SK-N-DZ (cell line): ENCODE results near the gene ETFRF1.

Source experiments
- DNase-seq: peaks from one replicate; pipeline ENCODE4 v3.0.0-alpha.2; 2015; ENCODE audit warnings: low spot score

ETFRF1 gene

DNA sequence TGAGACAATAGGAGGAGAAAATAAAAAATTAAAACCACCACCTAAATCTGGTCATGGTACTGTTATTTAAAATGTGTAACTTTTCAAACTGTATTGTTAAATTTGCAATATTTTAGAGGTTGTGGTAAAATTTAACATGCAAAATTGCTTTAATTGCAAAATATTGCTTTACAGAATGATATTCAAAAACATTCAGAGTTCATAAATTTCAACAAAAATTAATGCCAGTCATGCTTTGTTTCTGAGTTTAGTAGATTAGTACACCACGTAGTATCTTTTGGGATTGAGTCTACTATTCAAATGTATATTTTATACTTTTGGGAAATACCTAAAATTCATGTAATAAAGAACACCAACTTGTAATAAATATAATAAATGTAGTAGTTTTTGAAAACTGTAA, 18.3 kb downstream of the ETFRF1 start:
- no peak for DNase-seq

DNA sequence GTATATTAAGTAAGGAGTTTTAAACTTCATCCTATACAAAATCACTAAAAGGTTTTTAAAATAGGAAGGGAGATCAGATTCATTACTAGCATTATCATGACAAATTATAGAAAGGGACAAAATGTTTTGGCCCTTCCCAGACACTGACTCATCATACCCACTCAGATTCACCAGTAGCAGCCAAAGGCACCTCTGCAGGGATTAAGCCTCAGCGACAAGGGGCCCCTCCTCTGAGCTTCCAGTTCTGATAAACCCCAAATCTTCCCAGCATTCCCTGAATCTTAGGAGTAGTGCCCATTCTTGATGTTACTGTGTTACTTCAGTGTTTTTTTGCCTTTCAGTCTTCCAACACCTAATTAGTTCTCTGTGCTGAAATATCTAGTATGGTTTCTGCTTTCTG, 41.2 kb downstream of the ETFRF1 start:
- DNase-seq = no peak

DNA sequence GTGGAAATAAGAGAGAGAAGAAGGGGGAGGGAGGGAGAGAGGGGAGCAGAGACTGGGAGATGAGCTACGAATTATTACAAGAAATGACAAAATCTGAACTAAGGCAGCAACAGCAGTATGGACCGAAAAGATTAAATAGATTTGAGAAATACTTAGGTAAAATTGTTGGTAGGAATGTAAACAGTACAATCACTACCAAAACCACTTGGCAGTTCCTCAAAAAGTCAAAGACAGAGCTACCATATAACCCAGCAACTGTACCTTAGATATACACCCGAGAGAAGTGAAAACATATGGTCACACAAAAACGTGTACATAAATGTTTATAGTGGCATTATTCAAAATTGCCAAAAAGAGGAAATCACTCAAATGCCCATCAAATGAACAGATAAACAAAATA, 41.6 kb downstream of the ETFRF1 start:
- DNase-seq = no peak

DNA sequence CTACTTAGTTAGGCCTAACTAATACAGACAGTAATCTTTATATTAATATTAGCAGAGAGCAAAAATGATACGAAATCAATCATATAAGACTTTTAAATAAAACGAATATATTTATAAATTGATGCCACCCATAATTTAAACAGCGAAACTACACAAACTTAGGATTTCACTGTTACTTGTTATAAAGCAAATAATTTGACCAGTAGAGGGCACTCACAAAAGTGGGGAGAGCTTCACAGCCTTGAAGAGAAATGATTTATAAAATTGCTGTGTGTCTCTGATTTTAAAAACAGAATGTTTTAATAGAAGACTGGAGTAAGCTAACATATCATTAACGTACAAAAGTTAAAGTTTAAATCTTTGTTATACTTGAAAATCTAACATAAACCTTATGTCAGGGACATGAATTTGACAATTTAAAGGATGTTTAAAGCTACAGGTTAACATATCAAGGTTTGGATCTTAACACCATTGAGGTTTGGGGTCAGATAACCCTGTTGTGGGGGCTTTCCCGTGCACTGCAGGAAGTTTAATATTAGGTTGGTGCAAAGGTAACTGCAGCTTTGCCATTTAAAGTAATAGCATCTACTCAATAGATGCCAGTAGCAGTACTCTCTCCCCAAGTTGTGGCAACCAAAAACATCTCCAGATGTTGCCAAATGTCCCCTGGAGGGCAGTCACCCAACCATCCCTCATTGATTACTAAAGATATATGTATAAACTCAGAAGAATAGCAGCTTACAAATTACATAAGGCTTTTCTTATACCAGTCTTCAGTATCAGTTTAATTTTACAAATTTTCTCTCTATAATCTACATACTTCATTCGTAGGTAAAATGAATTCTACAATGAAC, 46.4 kb downstream of the ETFRF1 start:
- DNase-seq = peak; percentile 38

DNA sequence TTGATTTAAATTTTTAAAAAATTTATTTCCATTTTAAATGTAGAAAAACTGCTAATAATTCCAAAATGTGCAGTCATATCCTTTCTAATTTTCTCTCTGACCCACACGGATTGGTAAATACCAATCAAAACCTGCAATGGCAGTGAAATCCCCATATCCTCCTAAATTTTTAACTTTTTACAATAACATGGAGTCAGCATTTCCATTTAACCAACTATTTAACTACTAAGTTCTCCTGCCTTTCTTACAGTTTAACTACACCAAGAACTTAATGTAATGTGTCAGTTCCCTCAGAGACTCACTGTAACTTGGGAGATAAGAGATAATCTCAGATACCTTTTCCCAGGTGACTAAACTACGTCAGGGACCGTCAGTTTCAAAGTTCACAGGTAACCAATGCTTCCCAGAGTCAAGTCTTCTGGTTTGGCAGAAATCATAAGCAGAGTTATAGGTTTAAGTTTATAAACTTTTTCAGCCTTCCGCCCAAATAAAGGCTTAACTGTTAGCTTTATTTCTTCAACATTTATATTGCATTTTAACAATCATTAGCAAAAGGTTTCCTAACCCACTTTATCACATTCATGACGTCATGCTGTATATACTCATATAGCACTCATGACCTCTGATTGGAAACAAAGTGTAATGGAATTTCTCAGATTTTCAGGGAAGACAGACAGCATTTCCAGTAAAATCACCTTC, 48.1 kb downstream of the ETFRF1 start:
- no peak for DNase-seq

DNA sequence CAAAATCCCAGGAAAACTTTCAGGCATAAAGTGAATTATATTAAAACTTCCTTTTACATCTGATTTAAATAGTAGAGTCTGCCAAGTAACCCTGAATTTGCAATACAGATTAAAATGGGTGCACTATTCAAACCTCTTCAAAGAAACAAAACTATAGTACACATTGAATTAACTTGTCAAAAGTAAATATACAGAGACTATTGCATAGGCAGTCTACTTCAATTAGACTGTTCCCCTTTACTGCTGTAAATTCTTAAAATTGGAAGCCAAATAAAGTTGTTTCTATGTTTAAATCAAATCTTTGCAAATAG, 48.6 kb downstream of the ETFRF1 start:
- DNase-seq = no peak

DNA sequence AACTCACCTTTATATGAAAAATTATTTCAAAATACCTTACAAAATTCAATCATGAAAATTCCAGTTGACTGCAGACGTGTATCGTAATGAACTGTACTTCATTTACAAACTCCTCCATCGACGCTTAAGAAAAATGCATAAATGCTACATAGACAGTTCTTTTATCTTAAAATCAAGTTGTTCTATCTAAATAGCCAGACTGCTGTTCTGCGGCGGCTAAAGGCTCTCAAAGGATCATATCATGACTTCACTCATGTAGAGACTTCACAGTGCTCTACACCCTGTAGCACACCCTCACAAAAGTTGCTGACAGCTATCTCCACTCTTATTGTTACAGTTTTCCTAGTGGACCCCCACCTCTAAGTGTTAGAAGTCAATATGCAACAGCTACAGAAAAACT, 50.5 kb downstream of the ETFRF1 start:
- DNase-seq = no peak

DNA sequence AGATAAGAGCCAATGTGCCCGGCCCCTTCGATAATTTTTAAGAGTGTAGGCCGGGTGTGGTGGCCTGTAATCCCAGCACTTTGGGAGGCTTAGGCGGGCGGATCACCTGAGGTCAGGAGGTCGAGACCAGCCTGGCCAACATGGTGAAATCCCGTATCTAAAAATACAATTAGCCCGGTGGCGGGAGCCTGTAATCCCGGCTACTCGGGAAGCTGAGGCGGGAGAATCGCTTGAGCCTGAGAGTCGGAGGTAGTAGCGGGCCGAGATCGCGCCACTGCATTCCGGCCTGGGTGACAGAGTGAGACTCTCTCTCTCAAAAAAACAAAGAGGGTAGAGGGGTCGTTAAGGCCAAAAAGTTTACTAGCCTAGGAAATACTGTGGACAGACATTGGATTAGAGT, 53.1 kb downstream of the ETFRF1 start:
- no peak for DNase-seq

DNA sequence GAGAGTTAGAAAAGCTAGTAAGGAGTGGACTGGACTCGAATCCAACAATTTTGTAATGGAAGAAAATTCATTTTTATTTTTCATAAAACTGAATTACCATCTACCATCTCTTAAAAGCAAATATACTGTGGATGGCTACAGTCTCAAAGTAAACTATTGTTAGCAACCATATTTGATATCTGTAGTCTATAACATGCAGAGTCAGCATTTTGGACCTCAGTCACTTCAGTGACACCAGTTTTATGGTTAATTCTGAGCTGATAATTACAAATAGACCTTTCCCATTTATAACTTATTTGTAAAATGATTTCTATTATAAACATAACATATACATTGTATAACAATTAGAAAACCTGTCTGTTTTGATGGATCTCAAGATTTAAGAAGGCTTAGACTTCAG, 53.7 kb downstream of the ETFRF1 start:
- no peak for DNase-seq

DNA sequence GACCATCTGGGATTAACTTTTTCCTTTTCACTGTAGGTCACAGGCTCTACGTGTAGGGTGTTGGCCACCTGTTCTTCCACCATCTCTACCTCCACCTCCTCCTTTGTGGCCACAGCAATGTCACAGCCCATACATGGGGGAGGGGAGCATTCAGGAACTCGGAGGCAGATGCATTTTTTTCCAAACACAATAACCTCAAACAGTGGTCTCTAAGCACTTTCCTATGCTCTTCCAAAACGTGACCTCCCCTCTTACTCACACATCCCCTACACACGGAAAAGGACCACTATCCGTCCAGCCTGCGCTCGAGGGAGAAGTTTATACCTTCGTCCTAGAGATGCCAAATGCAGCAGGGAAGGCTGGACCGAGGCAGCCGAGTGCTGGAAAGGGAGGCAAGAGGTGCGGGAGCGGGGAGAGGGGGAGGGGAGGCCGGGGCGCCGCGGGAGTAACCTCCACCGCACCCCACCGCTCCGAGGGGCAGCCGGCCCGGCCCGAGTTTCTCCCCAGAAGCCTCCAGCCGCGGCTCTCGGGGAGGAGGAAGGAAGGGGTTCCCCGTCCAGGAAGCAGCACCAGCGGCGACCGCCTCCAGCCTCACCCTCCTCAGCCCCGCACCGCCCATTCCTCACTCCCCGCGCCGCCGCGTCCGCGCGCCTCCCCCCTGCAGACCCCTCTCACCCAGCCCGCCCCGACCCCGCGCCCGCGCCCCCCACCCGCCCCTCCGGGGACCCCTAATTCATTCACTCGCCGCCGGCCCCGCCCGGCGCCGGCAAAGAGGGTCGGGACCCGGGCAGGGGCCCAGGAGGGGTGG, 55.1 kb downstream of the ETFRF1 start:
- peak; percentile 46 for DNase-seq

DNA sequence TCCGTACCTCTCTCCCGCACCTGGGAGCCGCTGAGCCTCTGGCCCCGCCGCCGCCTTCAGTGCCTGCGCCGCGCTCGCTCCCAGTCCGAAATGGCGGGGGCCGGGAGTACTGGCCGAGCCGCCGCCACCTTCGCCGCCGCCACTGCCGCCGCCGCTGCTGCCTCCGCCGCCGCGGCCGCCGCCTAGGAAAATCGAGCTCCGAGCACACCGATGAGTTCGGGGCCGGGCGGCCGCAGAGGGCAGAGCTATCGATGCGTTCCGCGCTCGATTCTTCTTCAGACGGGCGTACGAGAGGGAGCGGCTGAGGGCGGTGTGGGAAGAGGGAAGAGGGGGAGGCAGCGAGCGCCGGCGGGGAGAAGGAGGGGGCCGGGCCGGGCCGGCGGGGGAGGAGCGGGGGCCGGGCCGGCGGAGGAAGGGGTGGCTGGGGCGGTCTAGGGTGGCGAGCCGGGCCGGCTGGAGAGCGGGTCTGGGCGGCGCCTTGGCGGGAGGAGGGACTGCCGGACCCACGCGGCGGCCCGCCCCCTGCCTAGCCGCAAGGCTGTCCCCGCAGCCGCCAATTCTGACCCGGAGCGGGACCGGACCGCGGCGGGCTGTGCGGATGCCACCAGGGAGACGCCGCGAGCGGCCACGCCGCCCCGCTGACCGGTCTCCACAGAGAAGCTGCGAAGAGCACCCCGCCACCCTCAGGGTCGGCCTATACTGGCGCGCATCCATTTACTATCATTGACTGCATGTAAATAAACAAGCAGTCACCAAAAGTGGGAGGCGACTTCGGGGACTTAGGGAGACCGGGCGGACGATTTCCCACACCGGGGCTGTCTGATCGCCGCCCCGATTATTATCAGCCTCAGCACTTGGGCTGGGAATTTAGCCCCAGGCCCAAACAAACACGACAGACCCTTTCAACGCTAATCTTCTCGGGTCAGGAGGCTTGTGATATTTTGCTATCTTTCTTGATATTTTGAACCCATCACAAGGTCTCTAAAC, 56.0 kb downstream of the ETFRF1 start, which contains the start of gene KRAS:
TSS of gene KRAS (minus strand) at position 186 of the 987 bp plus-strand sequence.
- DNase-seq = peak; percentile 98

DNA sequence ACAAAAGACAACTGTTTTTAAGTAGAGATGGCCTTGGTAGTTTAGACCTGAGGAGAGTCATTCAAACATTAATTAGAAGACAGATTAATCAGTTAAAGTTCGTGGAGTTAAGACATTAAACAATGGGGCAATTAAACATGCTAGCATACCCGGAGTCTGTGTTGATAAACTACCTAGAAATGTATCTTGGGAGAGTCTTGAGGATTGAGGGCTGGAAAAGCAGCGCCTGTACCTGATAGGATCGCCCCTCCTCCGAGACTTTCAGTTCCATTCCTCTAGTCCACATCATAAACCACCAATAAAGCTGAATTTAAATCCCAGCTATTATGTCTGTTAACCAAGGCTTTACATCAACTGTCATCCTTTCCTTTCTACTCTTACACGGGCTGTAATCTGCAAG, 56.7 kb downstream of the ETFRF1 start:
- DNase-seq = no peak

DNA sequence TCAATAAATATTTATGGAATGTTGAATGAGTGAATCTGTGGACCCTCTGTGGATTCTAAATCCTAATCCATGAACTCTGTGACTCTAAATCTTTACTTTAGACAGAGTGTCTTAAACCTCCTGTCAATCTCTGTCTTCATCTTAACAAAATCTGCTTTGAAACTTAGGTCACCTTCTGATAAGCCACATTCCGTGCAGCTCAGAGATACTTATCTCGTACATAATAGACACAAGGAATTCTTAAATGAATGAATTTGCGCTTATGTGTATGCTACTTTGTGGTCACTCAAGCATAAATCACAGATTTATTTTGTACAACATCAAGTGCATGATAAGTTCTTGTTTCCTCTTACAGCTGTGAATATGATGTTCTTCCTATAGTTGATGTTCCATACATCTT, 57.9 kb downstream of the ETFRF1 start:
- no peak for DNase-seq

DNA sequence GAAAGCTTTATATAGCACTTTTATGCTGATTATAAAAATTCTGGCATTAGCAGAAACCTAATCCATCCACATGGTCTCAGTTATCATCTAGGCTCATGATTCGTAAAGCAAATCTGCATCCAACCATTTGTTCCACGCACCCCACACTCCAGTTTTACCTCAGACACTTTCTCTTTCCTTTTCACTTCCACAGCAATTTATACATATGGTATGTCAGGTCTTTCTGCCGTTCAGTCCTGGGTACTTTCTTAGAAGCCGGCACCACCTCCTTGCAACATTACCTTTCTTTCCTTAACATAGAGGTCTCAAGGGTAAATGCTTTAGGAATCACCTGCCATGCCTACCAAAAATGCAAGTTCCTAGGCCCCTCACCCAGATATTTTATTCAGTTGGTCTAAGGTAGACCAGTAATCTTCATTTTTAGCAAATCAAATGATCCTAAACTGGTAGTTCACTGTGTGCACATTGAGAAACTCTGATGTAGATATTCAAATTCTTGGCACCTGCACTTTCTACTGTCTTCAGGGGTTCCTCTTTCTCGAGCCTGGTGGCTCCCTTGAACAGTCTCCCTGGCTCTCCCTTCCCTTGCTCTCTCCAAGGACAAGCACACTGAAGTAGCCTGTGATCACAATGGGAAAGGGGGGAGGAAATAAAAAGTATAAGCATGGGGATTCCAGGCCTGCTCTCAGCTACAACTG, 58.5 kb downstream of the ETFRF1 start:
- no peak for DNase-seq

DNA sequence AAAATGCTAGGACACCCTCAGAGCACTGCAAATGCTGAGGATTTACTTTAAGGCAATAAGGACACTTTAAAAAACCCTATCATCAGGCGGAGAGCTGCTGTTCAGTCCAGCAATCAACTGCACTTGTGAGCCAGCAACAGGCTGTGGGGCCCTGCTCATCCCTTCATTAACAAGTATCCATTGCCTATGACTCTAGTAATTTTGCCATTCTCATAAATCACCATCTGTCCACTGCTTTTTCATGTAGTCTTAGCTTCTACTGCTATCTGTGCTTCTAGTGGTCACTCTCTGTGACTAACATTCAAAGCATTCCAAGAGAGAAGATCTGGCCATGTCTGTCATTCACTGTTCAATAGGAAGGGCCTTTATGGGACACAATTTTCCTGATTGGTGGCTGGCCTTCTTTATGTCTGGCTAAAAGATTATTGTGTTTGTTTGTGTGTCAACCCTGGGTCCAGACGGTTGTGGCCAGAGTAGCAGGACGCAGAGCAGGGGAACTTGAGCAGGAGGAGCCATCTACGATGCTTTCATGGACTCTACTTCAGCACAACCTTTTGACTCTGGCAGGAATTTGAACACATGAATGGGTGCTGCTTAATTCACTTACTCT, 59.3 kb downstream of the ETFRF1 start:
- peak; percentile 35 for DNase-seq
